HCT116 (cell line): ENCODE data around the gene CFAP45. TPM values are rescaled to one million over a fixed set of nuclear protein-coding genes. Genes with fewer than 3 reads are reported as not detected.

Experiments used
- ATAC-seq: fragments of 200-7000 bp; cut with Tn5 transposase; 2 replicates; pipeline ENCODE4 v1.9.1; 2020; ENCODE audit warnings: mild to moderate bottlenecking, moderate library complexity
- BruUV-seq: library from RNA; stranded (reverse); fragments of 400-500 nt; replicated peaks from 2 replicates; lab custom pipeline; 2021; lab: Mats Ljungman, UMichigan
- CTCF ChIA-PET: fragments of 300-600 bp; sonication (Branson Sonifier 250); formaldehyde crosslinking; loops from one replicate; lab custom pipeline; 2021; ENCODE audit warnings: antibody characterized with exemption; lab: Charles Lee
- POLR2A ChIA-PET: fragments of 300-600, 350-600 bp; sonication (Branson Sonifier 250); formaldehyde crosslinking; loops from one replicate; lab custom pipeline; 2021; ENCODE audit warnings: antibody characterized with exemption; lab: Charles Lee
- RAD21 ChIA-PET, 2 experiments: fragments of 300-600 bp; sonication (Branson Sonifier 250); formaldehyde crosslinking; loops; one replicate each; lab custom pipeline; 2023; ENCODE audit warnings: low total read pairs in 2 of 2; ENCODE audit not compliant: uncharacterized antibody in 2 of 2, unreplicated experiment in 2 of 2, low non-redundant PET in 1 of 2; lab: Charles Lee
- DNase-seq: peaks from one replicate; pipeline ENCODE4 v3.0.0-alpha.2; 2010; ENCODE audit warnings: low read depth, low spot score
- H2AFZ ChIP-seq: fragments of 200-600 bp; shearing (Covaris generic), sonication (generic); 2 replicates; pipeline ENCODE4 v1.6.1; 2017; ENCODE audit warnings: low read depth, mixed run types, mixed read lengths, antibody characterized with exemption, low read length; ENCODE audit not compliant: poor library complexity, severe bottlenecking
- H3K27ac ChIP-seq: 2 replicates; pipeline ENCODE4 v1.5.1; 2012; ENCODE audit warnings: low read depth, low read length
- H3K27me3 ChIP-seq: fragments of 200-600 bp; sonication (generic); 2 replicates; pipeline ENCODE4 v1.6.1; 2016; ENCODE audit warnings: mixed run types, low read length, mixed read lengths; ENCODE audit not compliant: insufficient read depth
- H3K36me3 ChIP-seq, 2 experiments: fragments of 200-500 bp in 1 of 2; fragments of 200-600 bp in 1 of 2; sonication (Bioruptor generic) in 1 of 2; sonication (generic) in 1 of 2; 2 replicates each; pipeline versions ENCODE4 v1.5.1 to v1.6.1; 2014 to 2016; ENCODE audit warnings: low read length in 2 of 2, inconsistent platforms in 1 of 2, mixed read lengths in 1 of 2, mixed run types in 1 of 2; ENCODE audit not compliant: insufficient read depth in 2 of 2, control insufficient read depth in 1 of 2
- H3K4me1 ChIP-seq, 2 experiments: fragments of 200-600 bp in 1 of 2; sonication (generic) in 1 of 2; 2 replicates each; pipeline versions ENCODE4 v1.5.1 to v1.6.1; 2012 to 2017; ENCODE audit warnings: low read length in 2 of 2, inconsistent platforms in 1 of 2, mild to moderate bottlenecking in 1 of 2, mixed read lengths in 1 of 2, mixed run types in 1 of 2, moderate library complexity in 1 of 2; ENCODE audit not compliant: insufficient read depth in 2 of 2, control insufficient read depth in 1 of 2
- H3K4me2 ChIP-seq: fragments of 200-600 bp; sonication (generic); 2 replicates; pipeline ENCODE4 v1.6.1; 2017; ENCODE audit warnings: mixed run types, low read length, mixed read lengths
- H3K4me3 ChIP-seq, 2 experiments: fragments of 200-600 bp in 1 of 2; sonication (generic) in 1 of 2; replicated peaks in 1 of 2; 2 replicates each; pipeline ENCODE4 v1.5.1; 2011 to 2016; ENCODE audit warnings: low read length in 2 of 2, control low read depth in 1 of 2, low read depth in 1 of 2, mild to moderate bottlenecking in 1 of 2, mixed read lengths in 1 of 2, mixed run types in 1 of 2
- H3K79me2 ChIP-seq: fragments of 200-600 bp; sonication (generic); 2 replicates; pipeline ENCODE4 v1.6.1; 2017; ENCODE audit warnings: mild to moderate bottlenecking, mixed run types, low read length, moderate library complexity, mixed read lengths; ENCODE audit not compliant: insufficient read depth
- H3K9ac ChIP-seq: fragments of 200-600 bp; sonication (generic); 2 replicates; pipeline ENCODE4 v1.6.1; 2016; ENCODE audit warnings: low read length, mixed read lengths
- H3K9me2 ChIP-seq: fragments of 200-600 bp; sonication (generic), shearing (Covaris generic); 2 replicates; pipeline ENCODE4 v1.6.1; 2017; ENCODE audit warnings: mixed run types, mild to moderate bottlenecking, moderate library complexity; ENCODE audit not compliant: insufficient read depth
- H3K9me3 ChIP-seq, 2 experiments: fragments of 200-500 bp in 1 of 2; fragments of 200-600 bp in 1 of 2; sonication (Bioruptor generic) in 1 of 2; sonication (generic) in 1 of 2; 2 replicates each; pipeline ENCODE4 v1.6.1; 2014 to 2017; ENCODE audit warnings: low read length in 2 of 2, mixed read lengths in 2 of 2, inconsistent platforms in 1 of 2, low read depth in 1 of 2, mild to moderate bottlenecking in 1 of 2, mixed run types in 1 of 2, moderate library complexity in 1 of 2; ENCODE audit not compliant: control insufficient read depth in 1 of 2, insufficient read depth in 1 of 2
- H4K20me1 ChIP-seq: fragments of 200-600 bp; sonication (generic), shearing (Covaris generic); 2 replicates; pipeline ENCODE4 v1.6.1; 2017; ENCODE audit warnings: mixed run types, mild to moderate bottlenecking, moderate library complexity; ENCODE audit not compliant: insufficient read depth
- CEBPB ChIP-seq: IDR thresholded peaks from 2 replicates; pipeline ENCODE4 v1.6.1; 2012; ENCODE audit warnings: low read depth
- EZH2 ChIP-seq: fragments of 200-600 bp; sonication (generic); IDR thresholded peaks from 2 replicates; pipeline ENCODE4 v1.6.1; 2017; ENCODE audit warnings: antibody characterized with exemption, mixed run types
- SIN3A ChIP-seq: IDR thresholded peaks from 2 replicates; pipeline ENCODE4 v1.6.1; 2012; ENCODE audit warnings: low read depth
- YY1 ChIP-seq: IDR thresholded peaks from 2 replicates; pipeline ENCODE4 v1.6.1; 2011; ENCODE audit warnings: low read length, low read depth, moderate library complexity, mild to moderate bottlenecking; ENCODE audit not compliant: insufficient replicate concordance; ENCODE audit errors: extremely low read depth
- intact Hi-C: fragments of 100-400 bp; cut with micrococcal nuclease; formaldehyde crosslinking; loops from 2 replicates; pipeline ENCODE4 v1.10.0; 2022
- total RNA-seq: library from RNA; stranded (reverse); gene quantifications from one replicate; pipeline ENCODE4 v1.2.1, GENCODE V29; 2021; ENCODE audit not compliant: unreplicated experiment
- TF ChIP-seq, protein P1 (sequence below): IDR thresholded peaks from 2 replicates; pipeline ENCODE4 v1.6.1; 2012
- TF ChIP-seq, protein P2 (sequence below), 3 experiments: fragments of 200-600 bp in 1 of 3; sonication (generic) in 1 of 3; IDR thresholded peaks in 2 of 3; conservative IDR thresholded peaks in 1 of 3; 2 replicates each; pipeline ENCODE4 v1.5.1; 2012 to 2017; ENCODE audit warnings: low read depth in 2 of 3, low read length in 2 of 3, antibody characterized with exemption in 1 of 3, borderline replicate concordance in 1 of 3, control low read depth in 1 of 3, mild to moderate bottlenecking in 1 of 3, mixed read lengths in 1 of 3, mixed run types in 1 of 3, moderate library complexity in 1 of 3; ENCODE audit not compliant: insufficient read depth in 1 of 3
- TF ChIP-seq, protein P3 (sequence below): IDR thresholded peaks from 2 replicates; pipeline ENCODE4 v1.6.1; 2012

The CFAP45 gene
- total RNA-seq, 1 experiment from 2014 or later, result 0.59 TPM

DNA sequence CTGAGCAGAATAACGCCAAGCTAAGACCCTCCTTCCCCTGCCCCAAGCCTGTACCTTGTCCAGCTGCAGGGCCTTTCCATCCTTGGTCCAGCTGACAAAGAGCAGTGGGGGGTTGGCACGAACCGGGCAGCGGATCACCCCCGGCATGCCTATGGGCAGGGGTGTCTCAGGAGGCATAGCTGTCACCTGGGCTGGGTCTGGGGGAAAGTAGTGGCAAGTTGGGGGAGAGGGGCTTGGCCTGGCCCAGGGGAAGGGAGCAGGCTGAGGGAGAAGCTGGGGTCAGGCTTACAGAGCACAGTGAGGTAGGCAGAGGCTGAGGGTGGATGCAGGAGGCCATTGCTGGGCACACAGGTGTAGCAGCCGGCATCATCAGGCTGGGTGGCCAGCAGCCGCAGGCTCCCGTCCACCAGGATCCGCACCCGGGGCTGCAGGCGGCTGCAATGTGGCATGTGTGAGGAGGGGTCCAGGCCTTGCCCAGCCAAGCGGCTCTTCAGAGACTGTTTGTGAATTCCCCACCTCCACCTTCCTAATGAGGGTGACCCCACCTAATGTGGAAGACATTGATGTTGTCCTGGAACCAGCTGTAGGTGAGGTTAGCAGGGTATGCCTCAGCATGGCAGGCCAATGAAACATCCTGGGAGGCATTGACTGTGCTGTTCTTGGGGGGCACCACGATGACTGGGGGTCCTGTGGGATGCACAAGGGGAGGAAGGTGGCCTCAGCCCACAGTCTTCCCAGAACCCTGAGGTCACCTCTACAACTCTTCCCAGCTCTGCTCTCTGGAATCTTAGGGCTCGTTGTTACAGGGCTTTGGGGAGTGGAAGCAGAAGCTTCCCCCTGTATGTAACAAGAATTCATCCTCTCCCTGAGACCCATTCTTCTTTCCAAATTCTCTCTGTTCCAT is 34.4 kb upstream of the CFAP45 start:
- no peak for ATAC-seq
- TF ChIP-seq, protein P1, sequence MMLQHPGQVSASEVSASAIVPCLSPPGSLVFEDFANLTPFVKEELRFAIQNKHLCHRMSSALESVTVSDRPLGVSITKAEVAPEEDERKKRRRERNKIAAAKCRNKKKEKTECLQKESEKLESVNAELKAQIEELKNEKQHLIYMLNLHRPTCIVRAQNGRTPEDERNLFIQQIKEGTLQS, result no peak
- TF ChIP-seq, protein P2, sequence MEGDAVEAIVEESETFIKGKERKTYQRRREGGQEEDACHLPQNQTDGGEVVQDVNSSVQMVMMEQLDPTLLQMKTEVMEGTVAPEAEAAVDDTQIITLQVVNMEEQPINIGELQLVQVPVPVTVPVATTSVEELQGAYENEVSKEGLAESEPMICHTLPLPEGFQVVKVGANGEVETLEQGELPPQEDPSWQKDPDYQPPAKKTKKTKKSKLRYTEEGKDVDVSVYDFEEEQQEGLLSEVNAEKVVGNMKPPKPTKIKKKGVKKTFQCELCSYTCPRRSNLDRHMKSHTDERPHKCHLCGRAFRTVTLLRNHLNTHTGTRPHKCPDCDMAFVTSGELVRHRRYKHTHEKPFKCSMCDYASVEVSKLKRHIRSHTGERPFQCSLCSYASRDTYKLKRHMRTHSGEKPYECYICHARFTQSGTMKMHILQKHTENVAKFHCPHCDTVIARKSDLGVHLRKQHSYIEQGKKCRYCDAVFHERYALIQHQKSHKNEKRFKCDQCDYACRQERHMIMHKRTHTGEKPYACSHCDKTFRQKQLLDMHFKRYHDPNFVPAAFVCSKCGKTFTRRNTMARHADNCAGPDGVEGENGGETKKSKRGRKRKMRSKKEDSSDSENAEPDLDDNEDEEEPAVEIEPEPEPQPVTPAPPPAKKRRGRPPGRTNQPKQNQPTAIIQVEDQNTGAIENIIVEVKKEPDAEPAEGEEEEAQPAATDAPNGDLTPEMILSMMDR (IDR thresholded peaks at IDR 0.05 in 2 of 3, conservative IDR thresholded peaks at IDR 0.05 in 1 of 3; ENCODE audit: borderline replicate concordance in 1 of 3, insufficient read depth in 1 of 3, low read depth in 2 of 3, low read length in 2 of 3), result no peak
- TF ChIP-seq CEBPB (no peak), SIN3A (no peak), EZH2 (no peak), YY1 (no peak)
- TF ChIP-seq, protein P3, sequence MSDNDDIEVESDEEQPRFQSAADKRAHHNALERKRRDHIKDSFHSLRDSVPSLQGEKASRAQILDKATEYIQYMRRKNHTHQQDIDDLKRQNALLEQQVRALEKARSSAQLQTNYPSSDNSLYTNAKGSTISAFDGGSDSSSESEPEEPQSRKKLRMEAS, result no peak
- DNase-seq, result no peak
- Histone ChIP-seq H3K4me2 (no peak overlapping the region), H3K4me3 (no peak overlapping the region), H3K79me2 (no peaks in the 10 kb centered on the region), H4K20me1 (no peaks in the 10 kb centered on the region), H3K27me3 (no peaks in the 10 kb centered on the region), H3K9me3 (no peaks in the 10 kb centered on the region), H3K4me1 (peaks cover 3 to 15% of the 10 kb centered on the region in 2 experiments), H3K9ac (no peak overlapping the region), H3K9me2 (no peaks in the 10 kb centered on the region), H3K27ac (no peak overlapping the region), H3K36me3 (peaks cover 0 to 2% of the 10 kb centered on the region in 2 experiments; a peak in 1 of 4 replicates), H2AFZ (no peak overlapping the region)
- ChIA-PET RAD21 (interaction anchor here in 1 of 2 experiments (1.2 to 1.9 kb wide), 3 partner anchors 72 to 73 kb away, joined by 3 to 5 read pairs (median 4); no protein-coding TSS in a partner anchor), POLR2A (no interaction called here), CTCF (interaction anchor here (10.1 kb wide), 1 partner anchor 72 kb away, joined by 170 read pairs; no protein-coding TSS in a partner anchor)
- BruUV-seq, result no TSS peak
- intact Hi-C loops, result no loop called here
